ENCODE results near the gene GRID1.
"Not testable (repeated sequence)": the region's sequence is repeated elsewhere in the genome, so short reads cannot be mapped to it uniquely, and the experiment has no call there.

The GRID1 gene

DNA sequence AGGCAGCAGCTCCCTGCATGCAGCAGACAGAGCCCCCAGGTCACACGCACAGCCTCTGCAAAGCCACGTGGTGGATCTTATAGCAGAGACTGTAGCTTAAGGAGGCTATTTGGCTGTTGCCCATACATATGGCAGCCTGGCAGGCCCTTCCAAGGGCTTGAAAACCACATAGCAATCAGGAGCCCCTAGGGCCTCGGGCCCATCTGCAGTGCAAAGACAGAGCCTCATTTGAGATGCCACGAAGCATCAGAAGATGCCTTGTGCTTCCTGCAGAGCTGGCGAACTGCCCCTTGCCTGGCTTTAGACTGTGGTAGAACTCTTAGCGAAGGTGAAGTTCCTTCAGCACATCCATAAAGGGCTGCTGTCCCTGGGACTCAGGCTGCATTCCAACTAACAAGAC, 309.9 kb downstream of the GRID1 start:
- no peak for DNase-seq

DNA sequence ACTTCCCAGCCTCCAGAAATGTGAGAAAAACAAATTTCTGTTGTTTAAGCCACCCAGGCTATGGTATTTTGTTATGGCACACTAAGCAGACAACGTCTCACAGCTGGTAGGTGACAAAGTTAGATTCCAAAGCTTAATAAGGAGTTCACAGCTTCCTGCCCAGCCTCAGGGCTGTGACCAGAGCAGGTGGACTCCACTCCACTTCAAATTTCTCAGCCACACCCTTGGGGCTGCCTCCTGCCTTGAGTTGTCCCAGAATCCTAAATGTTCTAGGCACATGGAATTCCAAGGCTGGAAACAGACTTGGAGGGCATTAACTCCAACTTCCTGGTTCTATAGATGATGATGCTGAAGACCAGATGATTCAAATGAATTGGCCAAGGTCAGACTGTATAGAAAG, 310.7 kb downstream of the GRID1 start:
- DNase-seq = no peak

DNA sequence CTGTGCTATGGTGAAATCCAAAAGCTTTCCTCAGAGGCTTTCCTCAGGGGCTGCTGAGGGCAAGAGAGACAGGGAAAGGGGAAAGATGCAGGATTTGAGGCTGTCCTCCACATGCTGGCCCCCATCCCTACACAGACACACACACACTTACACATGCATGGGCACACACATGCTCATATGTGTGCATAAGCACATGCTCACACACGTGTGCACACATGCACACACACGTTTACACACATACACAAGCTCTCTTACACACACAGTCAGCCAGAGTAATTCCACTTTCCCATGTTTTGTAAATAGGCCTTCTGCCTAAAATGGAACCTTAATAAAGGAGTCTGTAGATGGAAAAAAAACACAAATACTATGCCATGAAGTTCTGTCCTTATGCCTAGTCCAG, 312.9 kb downstream of the GRID1 start:
- no peak for DNase-seq

DNA sequence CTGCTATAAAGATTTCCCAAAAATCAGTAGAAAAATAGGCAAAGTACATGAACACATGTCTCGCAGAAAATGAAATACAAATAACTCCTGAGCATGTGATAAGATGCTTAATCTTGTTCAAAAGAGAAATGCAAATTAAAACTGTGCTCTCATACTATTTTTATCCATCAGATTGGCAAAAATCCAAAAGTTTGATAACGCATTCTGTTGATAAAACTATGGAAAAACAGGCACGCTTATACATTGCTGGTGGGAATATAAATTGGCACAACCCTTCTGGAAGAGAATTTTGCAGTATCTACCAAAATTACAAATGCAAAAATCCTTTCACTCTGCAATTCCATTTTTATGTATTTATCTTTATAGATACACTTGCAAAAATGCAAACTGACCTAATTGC, 315.0 kb downstream of the GRID1 start:
- no peak for DNase-seq

DNA sequence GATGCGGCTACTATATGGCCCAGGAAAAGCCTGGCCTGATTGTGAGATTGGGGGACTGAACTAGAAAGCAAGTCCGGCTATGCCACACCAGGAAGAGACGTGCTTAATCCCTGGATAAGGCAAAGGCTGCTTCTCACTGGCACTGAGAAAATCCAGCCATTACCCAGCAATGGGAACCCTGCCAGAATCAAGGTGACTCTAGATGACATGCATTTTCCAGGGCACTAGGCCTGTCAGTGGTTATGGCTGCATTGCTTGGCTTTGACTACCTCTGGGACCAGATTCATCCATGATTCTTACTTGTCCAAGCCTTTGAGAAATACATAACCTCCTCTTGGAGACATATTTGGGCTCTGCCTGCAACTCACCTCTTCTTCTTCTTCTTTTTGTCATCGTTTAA, 317.2 kb downstream of the GRID1 start:
- no peak for DNase-seq

DNA sequence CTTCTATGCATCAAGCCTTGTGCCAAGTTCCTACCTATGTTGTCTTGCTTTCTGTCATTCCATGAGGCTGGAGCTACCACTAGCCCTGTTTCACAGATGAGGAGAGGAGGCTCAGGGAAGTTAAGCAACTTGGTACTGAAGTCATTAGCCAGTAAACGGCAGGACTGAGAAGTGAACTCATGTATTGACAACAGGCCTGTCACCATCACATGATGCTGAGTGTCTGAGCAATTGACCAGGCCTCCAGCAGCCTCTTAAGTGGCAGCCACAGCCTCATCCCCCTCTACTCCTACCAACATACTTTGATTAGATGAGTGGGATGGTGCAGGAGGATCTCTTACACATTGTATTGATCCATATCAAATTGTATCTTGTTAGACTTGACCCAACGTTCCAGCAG, 317.6 kb downstream of the GRID1 start:
- DNase-seq = no peak

DNA sequence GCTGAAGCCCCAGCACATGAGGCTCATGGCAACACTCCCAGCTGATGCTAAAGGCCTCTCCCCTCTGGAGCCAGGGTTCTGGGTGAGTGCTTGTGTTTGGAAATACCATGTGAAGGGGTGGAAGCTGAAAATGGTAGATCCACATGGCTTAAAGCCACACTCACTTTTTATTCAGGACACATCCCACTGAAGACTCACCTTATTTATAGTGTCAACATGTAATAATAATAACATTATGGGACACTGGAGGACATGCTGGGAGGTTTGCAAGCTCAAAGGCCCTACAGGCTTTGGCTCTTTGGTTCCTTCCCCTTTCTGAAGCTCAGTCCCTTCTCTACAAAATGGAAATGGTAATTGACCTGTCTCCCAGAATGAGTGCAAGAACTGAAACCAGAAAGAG, 318.0 kb downstream of the GRID1 start:
- DNase-seq = no peak

DNA sequence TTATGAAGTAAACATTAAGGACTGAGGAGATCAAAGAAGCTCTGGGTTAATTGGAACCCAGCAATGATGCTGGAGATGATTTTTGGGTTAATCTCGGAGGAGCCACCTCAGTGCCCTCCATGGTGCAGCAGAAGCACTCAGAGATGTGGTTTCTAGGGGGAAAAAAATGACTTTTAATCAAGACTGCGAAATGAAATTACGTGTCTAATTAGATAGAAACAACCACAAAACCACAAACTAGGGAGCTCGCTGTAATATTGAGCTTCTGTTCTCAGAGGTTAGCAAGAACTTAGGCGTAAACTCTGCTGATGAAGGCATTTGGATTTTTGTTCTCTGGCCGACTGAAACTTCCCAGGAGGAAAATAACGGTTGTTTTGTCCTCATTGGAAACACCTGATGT, 319.0 kb downstream of the GRID1 start:
- DNase-seq = no peak

DNA sequence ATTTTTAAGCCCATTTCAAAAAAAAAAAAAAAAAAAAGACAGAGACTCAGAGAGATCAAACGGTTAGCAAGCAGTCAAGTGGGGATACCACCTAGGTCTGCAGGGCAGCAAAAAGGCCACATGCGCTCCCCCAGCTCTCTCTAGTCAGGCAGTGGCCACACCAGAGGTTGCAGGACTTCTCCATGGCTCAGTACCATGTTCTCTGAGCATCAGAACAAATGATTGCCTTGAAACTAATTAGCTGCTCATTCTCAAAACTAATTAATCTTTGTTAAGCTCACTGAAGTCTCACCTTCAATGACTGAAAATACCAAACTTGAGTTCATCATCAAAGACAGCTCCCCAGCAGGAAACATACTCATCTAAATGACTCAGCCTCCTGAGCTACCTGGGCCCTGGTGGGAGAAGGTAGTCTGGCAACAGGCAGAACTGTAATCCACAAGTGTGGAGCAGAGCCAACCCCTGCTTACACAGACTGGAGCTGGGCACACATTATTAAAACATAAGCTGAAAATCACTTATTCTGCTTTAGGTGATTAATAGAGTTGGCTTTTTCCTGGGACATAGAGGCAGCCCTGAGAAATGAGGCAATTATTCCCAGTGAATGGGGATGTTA, 319.6 kb downstream of the GRID1 start:
- DNase-seq = peak in 1 of 3 experiments; percentile 46

DNA sequence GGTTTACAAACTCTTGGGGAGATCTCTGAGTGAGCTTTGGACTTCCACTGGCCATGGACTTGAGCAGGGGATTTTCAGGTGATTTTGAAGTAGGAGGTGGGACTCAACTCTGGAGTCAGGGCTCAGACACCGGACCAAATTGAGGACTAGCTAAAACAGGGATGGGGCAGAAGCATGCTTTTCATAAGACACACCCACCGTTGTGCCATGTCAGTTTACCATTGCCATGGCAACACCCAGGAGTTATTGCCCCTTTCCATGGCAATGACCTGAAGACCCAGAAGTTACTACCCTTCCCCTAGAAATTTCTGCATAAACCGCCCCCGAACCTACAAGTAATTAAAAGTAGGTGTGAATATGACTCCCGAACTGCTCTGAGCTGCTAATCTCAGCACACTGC, 320.7 kb downstream of the GRID1 start:
- DNase-seq = no peak

DNA sequence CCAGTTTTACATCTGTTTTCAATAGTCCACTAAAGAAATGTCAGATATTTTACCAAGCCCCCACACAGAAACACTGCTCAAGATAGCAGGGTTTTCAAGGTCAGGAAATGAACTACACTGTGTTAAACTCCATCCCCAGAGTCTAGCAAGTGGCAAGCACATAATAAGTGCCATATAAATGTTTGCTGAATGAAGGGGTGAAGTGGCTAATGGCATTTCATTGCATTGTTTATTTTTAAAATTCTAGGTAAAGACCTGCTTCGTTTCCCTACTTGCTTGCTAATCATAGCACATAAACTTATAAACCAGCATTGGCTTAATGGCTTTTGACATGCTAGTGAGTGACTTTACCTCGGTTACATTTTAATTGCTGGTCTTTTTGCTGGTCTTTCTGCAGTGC, 322.6 kb downstream of the GRID1 start:
- peak in 1 of 3 experiments; percentile 36 for DNase-seq

DNA sequence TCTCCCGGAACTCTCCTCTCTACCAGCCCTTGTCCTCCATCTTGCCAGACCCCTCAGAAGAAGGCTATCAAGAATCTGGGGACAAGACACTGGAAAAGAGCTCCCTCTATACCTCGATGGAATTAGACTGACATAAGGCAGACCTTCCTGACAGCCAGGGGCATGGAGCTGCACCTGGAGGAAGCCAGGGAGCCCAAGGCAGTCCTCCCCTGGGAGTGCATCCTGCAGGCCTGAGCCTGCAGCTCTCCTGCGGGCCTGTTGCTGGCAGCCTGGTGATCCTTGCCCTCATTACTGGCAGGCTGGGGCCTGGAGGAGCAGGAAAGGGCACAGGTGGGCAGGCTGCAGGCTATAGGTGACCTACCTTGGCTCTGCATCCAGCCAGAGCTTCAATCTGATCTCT, 323.4 kb downstream of the GRID1 start:
- DNase-seq = peak in 1 of 3 experiments; percentile 13

DNA sequence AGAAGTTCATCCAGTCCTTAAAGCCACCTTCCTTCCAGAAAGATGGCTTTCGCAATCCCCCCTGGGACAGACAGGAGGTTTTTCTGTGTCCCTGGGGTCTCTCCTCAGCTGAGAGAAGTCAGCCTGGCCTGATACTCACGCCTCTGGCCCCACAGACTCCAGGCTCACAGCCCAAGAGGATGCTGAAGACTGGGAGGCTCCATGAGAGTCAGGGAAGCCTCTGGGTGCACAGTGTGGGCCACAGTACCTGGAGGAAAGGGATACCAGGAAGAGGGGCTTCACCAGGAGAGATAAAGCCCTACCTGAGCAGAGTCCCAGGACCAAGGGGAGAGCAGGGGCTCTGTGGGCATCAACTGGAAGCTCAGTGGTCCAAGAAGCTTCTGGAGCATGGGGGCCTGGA, 324.4 kb downstream of the GRID1 start:
- no peak for DNase-seq

DNA sequence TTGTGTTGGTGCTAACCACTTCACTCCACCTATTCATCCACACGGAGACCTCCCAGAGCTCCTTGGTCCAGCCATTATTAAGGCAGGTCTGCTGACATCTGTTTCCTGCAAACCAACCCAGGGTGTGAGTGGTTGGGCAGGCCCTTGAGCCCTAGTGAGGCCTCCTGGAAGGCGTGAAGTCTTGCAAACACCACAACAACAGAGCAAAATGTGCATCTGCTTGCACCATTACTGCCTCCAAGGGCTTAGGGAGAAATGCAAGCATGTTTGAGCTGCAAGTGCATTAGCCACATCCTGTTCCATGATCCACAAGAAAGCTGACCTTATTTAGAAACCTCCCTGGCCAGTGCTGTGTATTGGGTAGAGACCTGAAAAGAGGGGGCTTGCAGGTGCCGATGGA, 325.5 kb downstream of the GRID1 start:
- DNase-seq = no peak

DNA sequence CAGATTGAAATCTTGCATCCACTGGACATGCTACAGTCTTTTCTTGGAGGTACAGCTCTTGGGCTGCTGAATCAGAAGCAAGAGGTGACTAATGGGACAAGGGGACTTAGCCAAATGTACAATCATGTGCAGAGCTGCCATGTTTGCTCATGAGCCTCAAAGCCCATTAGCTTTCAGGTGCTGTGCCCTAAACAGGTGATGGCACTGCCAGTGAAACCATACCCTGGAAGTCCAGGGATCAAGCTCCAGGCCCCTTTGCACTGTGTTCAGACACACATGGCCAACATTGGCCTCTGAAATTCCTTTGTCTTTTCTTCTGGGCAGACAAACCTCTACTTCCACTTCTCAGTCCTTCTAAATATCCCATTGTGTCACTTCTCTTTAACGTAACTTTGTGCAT, 328.2 kb downstream of the GRID1 start:
- no peak for DNase-seq

DNA sequence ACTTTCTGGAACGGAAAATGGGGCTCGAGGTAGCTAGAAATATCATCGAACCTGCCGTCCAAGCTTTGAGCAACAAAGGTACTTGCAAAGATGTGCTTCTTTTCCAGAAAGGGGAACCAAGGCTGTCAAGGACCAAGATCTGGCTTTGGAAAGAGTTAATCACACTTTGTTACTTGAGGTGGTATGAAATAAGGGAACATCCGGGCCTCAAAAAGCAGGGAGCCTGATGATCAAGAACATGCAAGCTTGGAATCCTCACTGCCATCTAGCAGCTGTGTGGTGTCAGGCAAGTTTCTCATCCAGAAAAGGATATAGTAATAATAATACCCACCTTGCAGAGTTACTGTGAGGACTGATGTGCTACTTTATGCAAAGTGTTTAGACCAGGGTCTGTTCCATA, 329.5 kb downstream of the GRID1 start:
- DNase-seq = no peak

DNA sequence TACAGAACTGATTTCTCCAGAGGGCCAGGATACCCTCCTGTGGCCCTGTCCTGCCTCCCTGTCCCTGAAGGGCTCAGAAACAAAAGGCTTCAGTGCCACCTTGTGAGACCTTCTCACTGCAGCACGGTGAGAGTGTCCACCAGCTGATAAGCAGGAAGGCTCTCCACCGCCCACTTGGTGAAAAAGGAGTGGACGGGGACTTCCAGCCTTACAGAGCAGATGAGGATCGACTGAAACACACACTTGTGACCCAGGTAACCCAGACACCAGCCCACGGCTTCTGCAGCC, 330.1 kb downstream of the GRID1 start:
- no peak for DNase-seq

DNA sequence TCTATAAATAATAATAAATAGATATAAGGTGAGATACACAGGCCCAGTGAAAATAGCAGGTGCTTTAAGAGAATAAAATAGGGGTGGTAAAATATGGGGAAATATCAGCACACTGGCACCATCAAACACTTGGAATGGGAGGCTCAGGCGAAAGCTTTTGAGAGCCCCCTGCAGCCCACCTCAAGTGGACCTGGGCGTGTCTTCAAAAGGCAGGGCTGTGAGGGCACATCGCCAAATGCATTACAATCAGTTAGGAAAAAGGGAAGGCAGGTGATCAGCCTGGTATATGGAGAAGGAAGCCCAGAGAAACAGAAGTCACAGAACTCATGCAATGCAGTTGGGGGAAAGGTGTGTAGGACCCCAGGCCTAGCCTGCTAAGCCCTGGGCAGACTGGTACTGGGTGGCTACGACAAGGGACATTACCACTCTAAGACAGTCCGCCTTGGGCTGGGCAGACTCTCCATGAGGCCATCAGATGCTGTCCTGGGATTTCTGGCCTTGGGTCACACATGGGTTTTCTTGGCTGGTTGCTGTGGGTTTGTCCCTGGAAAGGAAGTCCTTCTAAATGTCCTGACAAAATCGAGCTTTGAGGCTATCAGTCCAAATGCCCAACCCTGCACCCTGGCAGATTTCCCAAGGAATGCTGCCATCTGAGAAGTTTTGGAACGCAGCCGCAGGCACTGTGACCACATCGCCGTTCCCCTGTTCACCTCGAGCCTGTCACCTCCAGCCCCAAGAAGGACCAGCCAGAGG, 330.6 kb downstream of the GRID1 start:
- no peak for DNase-seq

DNA sequence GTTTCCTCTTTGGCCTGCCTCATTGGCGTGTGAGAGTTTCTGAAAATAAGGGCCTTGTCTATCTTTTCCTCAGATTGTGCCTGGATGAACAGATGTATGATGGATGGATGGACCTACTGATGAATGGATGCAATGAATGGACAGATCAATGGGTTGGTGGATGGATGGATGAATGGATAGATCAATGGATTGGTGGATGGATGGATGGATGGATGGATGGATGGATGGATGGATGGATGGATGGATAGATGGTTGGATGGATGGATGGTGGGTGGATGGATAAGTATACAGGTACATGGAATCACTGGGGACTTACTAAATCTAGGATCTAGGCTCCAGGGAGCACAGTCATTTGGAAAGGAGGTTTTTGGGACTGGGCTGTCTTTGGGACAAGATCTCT, 331.9 kb downstream of the GRID1 start:
- DNase-seq = no peak

DNA sequence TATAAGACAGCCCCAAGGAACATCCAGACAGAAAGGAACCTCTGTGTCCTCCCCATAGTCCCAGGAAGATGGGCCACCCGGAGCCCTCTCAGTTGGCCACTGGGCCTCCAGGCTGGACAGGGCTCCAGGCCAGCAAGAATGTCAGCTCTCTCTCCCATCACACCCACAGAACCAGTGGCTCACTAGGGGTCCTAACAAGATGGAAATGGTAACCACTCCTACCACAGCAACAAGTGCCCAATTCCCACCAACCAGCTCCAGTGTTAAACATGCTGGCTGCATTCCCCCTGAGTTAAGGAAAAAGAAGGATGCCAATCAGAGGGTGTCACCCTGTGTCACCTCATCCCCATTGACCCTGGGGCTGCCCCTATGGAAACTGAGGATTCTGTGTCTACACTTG, 333.0 kb downstream of the GRID1 start:
- DNase-seq = no peak

DNA sequence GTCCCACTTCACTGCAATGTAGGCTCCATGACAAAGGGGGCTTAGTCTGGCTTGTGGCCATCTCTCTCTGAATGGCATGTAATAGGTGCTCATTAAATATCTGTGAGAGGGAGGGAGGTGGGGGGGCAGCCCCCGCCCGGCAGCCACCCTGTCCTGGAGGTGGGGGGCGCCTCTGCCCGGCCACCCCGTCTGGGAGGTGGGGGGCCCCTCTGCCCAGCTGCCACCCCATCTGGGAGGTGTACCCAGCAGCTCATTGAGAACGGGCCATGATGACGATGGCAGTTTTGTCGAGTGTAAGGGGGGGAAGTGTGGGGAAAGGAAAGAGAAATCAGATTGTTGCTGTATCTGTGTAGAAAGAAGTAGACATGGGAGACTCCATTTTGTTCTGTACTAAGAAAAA, 334.5 kb downstream of the GRID1 start:
- not testable (repeated sequence) for DNase-seq

DNA sequence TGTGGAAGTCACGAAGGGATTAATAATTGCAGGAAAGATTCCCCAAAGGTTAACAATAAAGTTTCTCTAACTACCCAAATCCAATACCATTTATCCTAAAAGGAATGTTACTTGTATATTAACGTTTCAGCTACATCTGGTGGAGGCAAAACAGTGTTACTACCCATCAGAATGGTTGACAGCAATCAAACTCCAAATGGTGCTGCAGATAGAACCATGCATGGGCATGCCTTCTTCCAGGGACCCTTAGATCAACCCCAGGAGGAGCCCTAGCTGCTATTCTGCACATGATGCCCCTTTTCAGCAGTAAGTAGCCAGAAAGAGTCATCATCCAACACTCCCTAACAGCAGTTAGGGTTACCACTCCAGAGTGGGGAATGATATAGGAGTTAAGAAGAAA, 336.3 kb downstream of the GRID1 start:
- DNase-seq = no peak

DNA sequence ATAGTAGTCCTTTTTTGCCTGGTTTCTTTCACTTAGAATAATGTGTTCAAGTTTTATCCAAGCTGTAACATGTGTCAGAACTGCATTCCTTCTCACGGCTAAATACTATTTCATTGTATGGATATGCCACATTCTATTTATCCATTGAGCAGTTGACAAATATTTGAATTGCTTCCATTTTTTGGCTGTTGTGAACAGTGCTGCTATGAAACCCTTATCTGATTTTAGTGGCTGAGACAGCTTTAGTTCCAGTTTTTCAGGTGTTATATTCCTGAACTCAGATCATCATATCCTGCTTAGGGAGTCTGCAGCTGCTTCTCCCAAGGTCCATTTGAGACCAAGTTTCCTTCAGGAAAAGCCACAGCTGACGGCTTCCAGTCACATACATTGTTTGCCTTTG, 339.2 kb downstream of the GRID1 start:
- no peak for DNase-seq

DNA sequence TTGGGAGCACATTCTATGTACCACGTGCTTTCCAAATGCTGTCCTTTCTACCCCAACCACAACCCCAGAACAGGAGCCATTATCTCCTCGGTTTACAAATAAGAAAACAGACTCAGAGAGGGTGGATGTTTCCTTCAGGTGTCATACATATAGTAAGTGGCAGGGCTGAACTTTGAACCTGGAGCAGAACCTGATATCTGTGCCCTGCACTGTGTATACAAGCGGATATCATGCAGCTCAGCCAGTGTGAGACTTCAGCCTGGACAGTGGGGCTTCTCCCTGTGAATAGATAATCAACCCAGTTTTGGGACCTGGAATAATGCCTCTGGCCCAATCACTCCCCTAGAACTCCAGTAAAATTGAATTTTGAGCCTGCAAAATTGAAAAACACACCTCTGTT, 341.1 kb downstream of the GRID1 start:
- no peak for DNase-seq

DNA sequence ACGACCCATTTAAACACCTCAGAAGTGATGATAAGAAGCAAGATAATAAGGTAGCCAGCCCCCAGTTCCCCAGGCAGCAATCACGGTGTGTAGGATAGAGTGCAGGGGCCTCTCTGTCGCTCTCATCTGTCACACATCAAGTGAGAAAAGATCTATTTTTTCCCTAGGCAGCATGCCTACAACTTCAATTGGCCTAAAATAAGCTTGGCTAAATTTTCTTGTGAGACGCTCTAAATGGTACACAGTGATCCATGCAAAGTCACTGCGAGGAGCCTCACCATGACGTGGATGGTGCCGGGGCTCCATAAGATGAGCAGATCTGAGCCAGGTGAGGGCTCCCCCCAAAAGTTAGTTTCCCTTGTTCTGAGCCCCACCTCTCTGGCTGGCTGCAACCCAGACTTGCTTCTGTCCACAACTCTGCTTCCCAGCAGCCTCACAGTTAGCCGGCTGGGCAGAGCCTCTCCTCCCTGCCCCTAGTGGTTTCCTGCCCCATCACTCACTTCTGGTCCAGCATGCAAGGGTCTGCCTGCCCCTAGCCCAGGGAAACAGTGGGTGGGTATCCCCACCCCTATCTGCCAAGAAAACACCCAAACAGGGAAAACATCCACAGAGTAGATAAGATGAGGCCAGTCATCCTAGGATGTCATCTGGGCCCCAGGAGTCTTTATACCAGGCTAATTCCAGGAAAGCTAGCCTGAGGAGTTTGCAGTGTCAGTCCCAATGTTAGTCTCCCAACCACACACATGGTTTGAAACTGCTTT, 342.1 kb downstream of the GRID1 start:
- no peak for DNase-seq
